Caki2 (cell line): ENCODE data around the gene C2CD2L. TPM values are rescaled to one million over a fixed set of nuclear protein-coding genes. Genes with fewer than 3 reads are reported as not detected.
"Not testable (repeated sequence)": the region's sequence is repeated elsewhere in the genome, so short reads cannot be mapped to it uniquely, and the experiment has no call there.

Experiments
- DNase-seq: peaks from one replicate; pipeline ENCODE4 v3.0.0-alpha.2; 2015; ENCODE audit warnings: low read depth
- in situ Hi-C: cut with HindIII; loops from 2 replicates; pipeline ENCODE4 v1.10.0; 2016; ENCODE audit warnings: low sequenced_read_pairs, low pct_unique_long_range_greater_than_20kb, mixed read lengths
- total RNA-seq: library from RNA; depleted of rRNA; stranded (reverse); fragments of >200 nt; shearing (Covaris generic); gene quantifications from 2 replicates; pipeline ENCODE4 v1.2.3, GENCODE V29; 2014; ENCODE audit warnings: low replicate concordance; rRNA removed

Gene C2CD2L
- total RNA-seq, 1 experiment from 2014 or later = 3.2 TPM

GRCh38 chr11:119158467-119158866, 51.3 kb downstream of the C2CD2L start:
- in situ Hi-C loops = no loop called here
- DNase-seq = no peak

- in situ Hi-C loops = no loop called here
Observed at GRCh38 chr11:119160151-119160550, 53.0 kb downstream of the C2CD2L start.

GRCh38 chr11:119161871-119162270, 54.7 kb downstream of the C2CD2L start:
- DNase-seq = no peak
- in situ Hi-C loops = no loop called here

More at GRCh38 chr11:119160151-119160550, 53.0 kb downstream of the C2CD2L start:
- DNase-seq = no peak

- in situ Hi-C loops = no loop called here
Observed at GRCh38 chr11:119166368-119167076, 59.4 kb downstream of the C2CD2L start.

GRCh38 chr11:119167077-119167458, 59.9 kb downstream of the C2CD2L start:
- in situ Hi-C loops = not testable (repeated sequence)
- peak; percentile 42 for DNase-seq

More at GRCh38 chr11:119166368-119167076, 59.4 kb downstream of the C2CD2L start:
- peak; percentile 86 for DNase-seq

GRCh38 chr11:119167933-119168332, 60.8 kb downstream of the C2CD2L start:
- in situ Hi-C loops = no loop called here
- peak; percentile 58 for DNase-seq

Other genes starting within 250 kb of the C2CD2L start
- not detected in 2 replicates for gene CXCR5, start 223.5 kb upstream of the C2CD2L start, total RNA-seq
- gene BCL9L, start 181.4 kb upstream of the C2CD2L start, total RNA-seq = 3.4 and 3.9 TPM in 2 replicates
- gene UPK2, start 151.0 kb upstream of the C2CD2L start, total RNA-seq = not detected in 2 replicates
- gene FOXR1, start 135.6 kb upstream of the C2CD2L start, total RNA-seq = not detected in 2 replicates
- gene CENATAC, start 109.2 kb upstream of the C2CD2L start, total RNA-seq = 2.8 and 6.6 TPM in 2 replicates
- 1,530 and 1,545 TPM in 2 replicates for gene RPS25, start 89.0 kb upstream of the C2CD2L start, total RNA-seq
- gene TRAPPC4, start 88.6 kb upstream of the C2CD2L start, total RNA-seq = 77.2 and 80.8 TPM in 2 replicates
- gene SLC37A4, start 76.5 kb upstream of the C2CD2L start, total RNA-seq = 18.5 and 28.3 TPM in 2 replicates
- gene HYOU1, start 50.1 kb upstream of the C2CD2L start, total RNA-seq = 74.1 and 92.8 TPM in 2 replicates
- gene VPS11, start 39.5 kb upstream of the C2CD2L start, total RNA-seq = 11.1 and 11.6 TPM in 2 replicates
- gene HMBS, start 22.5 kb upstream of the C2CD2L start, total RNA-seq = 56.3 and 66.6 TPM in 2 replicates
- gene DPAGT1, start 5.5 kb upstream of the C2CD2L start, total RNA-seq = 13.1 and 24.2 TPM in 2 replicates
- gene HINFP, start 14.2 kb downstream of the C2CD2L start, total RNA-seq = 7.7 and 11.0 TPM in 2 replicates
- not detected in 2 replicates for gene ABCG4, start 41.7 kb downstream of the C2CD2L start, total RNA-seq
- gene NLRX1, start 61.4 kb downstream of the C2CD2L start, total RNA-seq = 35.8 and 43.3 TPM in 2 replicates
- gene NHERF4, start 78.1 kb downstream of the C2CD2L start, total RNA-seq = 0.61 and 0.95 TPM in 2 replicates
- 3.7 and 6.4 TPM in 2 replicates for gene CBL, start 99.0 kb downstream of the C2CD2L start, total RNA-seq
- 0.27 TPM in 1 of 2 replicates, not detected in the other for gene MCAM, start 209.8 kb downstream of the C2CD2L start, total RNA-seq
- 8.0 and 13.4 TPM in 2 replicates for gene RNF26, start 227.2 kb downstream of the C2CD2L start, total RNA-seq
- not detected in 2 replicates for gene C1QTNF5, start 233.5 kb downstream of the C2CD2L start, total RNA-seq
- gene MFRP, start 239.4 kb downstream of the C2CD2L start, total RNA-seq = not detected in 2 replicates